Karpas-422 (cell line): ENCODE results near the gene PPM1D. TPM values are rescaled to one million over a fixed set of nuclear protein-coding genes. Genes with fewer than 3 reads are reported as not detected.
"Not testable (repeated sequence)": the region's sequence is repeated elsewhere in the genome, so short reads cannot be mapped to it uniquely, and the experiment has no call there.

Experiments used
- DNase-seq: peaks from one replicate; pipeline ENCODE4 v3.0.0-alpha.2; 2015
- H2AFZ ChIP-seq: fragments of 200-600 bp; sonication (generic); 2 replicates; pipeline ENCODE4 v1.6.1; 2014; ENCODE audit warnings: antibody characterized with exemption, low read length, mixed read lengths
- H3K27ac ChIP-seq: fragments of 200-600 bp; sonication (generic); 2 replicates; pipeline ENCODE4 v1.5.1; 2014; ENCODE audit warnings: mild to moderate bottlenecking, low read length, moderate library complexity
- H3K27me3 ChIP-seq: fragments of 200-600 bp; sonication (generic); 2 replicates; pipeline ENCODE4 v1.6.1; 2014; ENCODE audit warnings: low read length, mixed read lengths
- H3K36me3 ChIP-seq: fragments of 200-600 bp; sonication (generic); 2 replicates; pipeline ENCODE4 v1.6.1; 2014; ENCODE audit warnings: low read length, mixed read lengths; ENCODE audit not compliant: insufficient read depth
- H3K4me1 ChIP-seq: fragments of 200-600 bp; sonication (generic); 2 replicates; pipeline ENCODE4 v1.6.1; 2014; ENCODE audit warnings: mild to moderate bottlenecking, low read length, mixed read lengths
- H3K4me2 ChIP-seq: fragments of 200-600 bp; sonication (generic); 2 replicates; pipeline ENCODE4 v1.6.1; 2014; ENCODE audit warnings: low read length, low read depth, mild to moderate bottlenecking; ENCODE audit not compliant: poor library complexity, severe bottlenecking
- H3K4me3 ChIP-seq: fragments of 200-600 bp; sonication (generic); 2 replicates; pipeline ENCODE4 v1.5.1; 2014; ENCODE audit warnings: mild to moderate bottlenecking, antibody characterized with exemption, low read length, mixed read lengths
- H3K79me2 ChIP-seq: fragments of 200-600 bp; sonication (generic); 2 replicates; pipeline ENCODE4 v1.6.1; 2014; ENCODE audit warnings: mild to moderate bottlenecking, low read length, mixed read lengths
- H3K9ac ChIP-seq: fragments of 200-600 bp; sonication (generic); 2 replicates; pipeline ENCODE4 v1.6.0; 2014; ENCODE audit warnings: low read length
- H3K9me2 ChIP-seq: fragments of 200-600 bp; sonication (generic), shearing (Covaris generic); replicated peaks from 2 replicates; pipeline ENCODE4 v1.6.0; 2014; ENCODE audit warnings: mild to moderate bottlenecking, low read length, moderate library complexity; ENCODE audit not compliant: insufficient read depth
- H3K9me3 ChIP-seq: fragments of 300-700, 200-600 bp; sonication (generic); 2 replicates; pipeline ENCODE4 v1.6.1; 2014; ENCODE audit warnings: low read length, mixed read lengths
- H4K20me1 ChIP-seq: fragments of 200-600 bp; sonication (generic); 2 replicates; pipeline ENCODE4 v1.6.1; 2014; ENCODE audit warnings: mild to moderate bottlenecking, antibody characterized with exemption, low read length, low read depth; ENCODE audit not compliant: insufficient read depth
- total RNA-seq: library from RNA; depleted of rRNA; stranded (reverse); fragments of >200 nt; shearing (Covaris generic); gene quantifications from 2 replicates; pipeline ENCODE4 v1.2.3, GENCODE V29; 2014; ENCODE audit warnings: low replicate concordance

PPM1D gene
- total RNA-seq, 1 experiment from 2014 or later, result 11.8 TPM

DNA sequence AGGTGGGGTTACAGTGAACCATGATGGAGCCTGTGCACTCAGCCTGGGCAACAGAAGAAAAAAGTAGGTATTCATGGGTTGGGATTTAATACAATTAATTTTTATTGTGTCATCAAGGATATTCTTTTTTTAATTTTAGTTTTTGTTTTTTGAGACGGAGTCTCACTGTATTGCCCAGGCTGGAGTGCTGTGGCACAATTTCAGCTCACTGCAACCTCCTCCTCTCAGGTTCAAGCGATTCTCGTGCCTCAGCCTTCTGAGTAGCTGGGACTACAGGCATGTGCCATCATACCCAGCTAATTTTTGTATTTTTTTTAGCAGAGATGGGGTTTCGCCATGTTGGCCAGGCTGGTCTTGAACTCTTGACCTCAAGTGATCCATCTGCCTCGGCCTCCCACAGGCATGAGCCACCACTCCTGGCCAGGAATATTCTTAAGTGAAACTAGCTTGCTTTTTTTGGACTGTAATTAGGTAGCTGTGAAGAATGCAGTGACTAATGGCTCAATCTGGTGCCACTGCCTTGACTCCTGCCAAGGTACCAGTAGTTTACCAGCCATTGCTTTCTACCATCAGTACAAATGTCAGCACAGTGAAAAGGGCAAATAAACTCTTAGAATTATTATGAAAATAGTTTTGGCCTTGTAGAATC is 4.8 kb downstream of the PPM1D start:
- Histone ChIP-seq H2AFZ (no peak overlapping the region), H3K4me2 (no peak overlapping the region), H4K20me1 (peaks cover 6% of the 10 kb centered on the region; the same call in 1 of the 2 replicates), H3K36me3 (no peaks in the 10 kb centered on the region), H3K9me3 (no peaks in the 10 kb centered on the region), H3K27me3 (no peaks in the 10 kb centered on the region), H3K9me2 (no peaks in the 10 kb centered on the region), H3K27ac (no peak overlapping the region), H3K79me2 (peaks cover 96% of the 10 kb centered on the region), H3K4me1 (peaks cover 23% of the 10 kb centered on the region), H3K9ac (no peak overlapping the region), H3K4me3 (no peak overlapping the region)
- DNase-seq, result no peak

DNA sequence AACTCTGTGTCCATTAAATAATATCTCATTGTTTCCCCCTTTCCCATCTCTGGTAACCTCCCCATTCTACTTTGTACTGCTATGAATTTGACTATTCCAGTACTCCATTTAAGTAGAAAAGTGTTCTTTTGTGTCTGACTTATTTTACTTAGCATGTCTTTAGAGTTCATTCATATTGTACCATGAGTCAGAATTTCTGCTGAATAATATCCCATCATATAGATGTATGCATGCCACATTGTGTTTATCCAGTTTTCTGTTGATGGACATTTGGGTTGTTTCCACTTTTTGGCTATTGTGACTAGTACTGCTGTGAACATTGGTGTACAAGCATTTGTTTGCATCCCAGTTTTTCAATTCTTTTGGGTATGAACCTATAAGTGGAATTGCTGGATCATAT is 6.0 kb downstream of the PPM1D start:
- Histone ChIP-seq H3K4me3 (no peak overlapping the region), H3K9me2 (no peaks in the 10 kb centered on the region), H3K4me1 (peaks cover 30% of the 10 kb centered on the region), H3K4me2 (no peak overlapping the region), H3K27me3 (no peaks in the 10 kb centered on the region), H3K79me2 (peaks cover 99% of the 10 kb centered on the region), H3K9ac (no peak overlapping the region), H4K20me1 (peaks cover 6% of the 10 kb centered on the region; the same call in 1 of the 2 replicates), H2AFZ (no peak overlapping the region), H3K9me3 (no peaks in the 10 kb centered on the region), H3K27ac (no peak overlapping the region), H3K36me3 (no peaks in the 10 kb centered on the region)
- no peak for DNase-seq

DNA sequence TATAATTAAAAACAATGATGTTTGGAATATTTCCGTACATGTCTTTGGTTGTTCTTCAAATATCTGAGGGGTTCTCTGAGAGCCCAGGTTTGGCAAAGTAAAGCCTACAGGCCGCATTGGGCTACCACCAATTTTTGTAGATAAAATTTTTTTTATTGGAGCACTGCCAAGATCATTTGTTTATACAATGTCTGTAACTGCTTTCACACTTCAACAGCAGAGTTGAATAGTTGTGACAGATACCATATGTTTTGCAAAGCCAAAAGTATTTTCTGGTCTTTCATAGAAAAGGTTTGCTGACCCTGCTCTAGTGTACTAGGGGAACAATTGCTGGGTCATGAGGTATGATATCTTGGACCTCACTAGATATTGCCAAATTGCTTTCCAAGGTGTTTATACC is 10.5 kb downstream of the PPM1D start:
- H4K20me1 ChIP-seq, result no peaks in the 10 kb centered on the region
- no peak overlapping the region for H3K9ac ChIP-seq
- H3K4me2 ChIP-seq, result no peak overlapping the region
- no peak overlapping the region for H3K27ac ChIP-seq
- H2AFZ ChIP-seq, result no peak overlapping the region
- no peaks in the 10 kb centered on the region for H3K36me3 ChIP-seq
- no peaks in the 10 kb centered on the region for H3K9me2 ChIP-seq
- H3K4me1 ChIP-seq, result peaks cover 7% of the 10 kb centered on the region
- H3K79me2 ChIP-seq, result peaks cover 96% of the 10 kb centered on the region
- no peak for DNase-seq
- no peaks in the 10 kb centered on the region for H3K9me3 ChIP-seq
- no peaks in the 10 kb centered on the region for H3K27me3 ChIP-seq
- no peak overlapping the region for H3K4me3 ChIP-seq

DNA sequence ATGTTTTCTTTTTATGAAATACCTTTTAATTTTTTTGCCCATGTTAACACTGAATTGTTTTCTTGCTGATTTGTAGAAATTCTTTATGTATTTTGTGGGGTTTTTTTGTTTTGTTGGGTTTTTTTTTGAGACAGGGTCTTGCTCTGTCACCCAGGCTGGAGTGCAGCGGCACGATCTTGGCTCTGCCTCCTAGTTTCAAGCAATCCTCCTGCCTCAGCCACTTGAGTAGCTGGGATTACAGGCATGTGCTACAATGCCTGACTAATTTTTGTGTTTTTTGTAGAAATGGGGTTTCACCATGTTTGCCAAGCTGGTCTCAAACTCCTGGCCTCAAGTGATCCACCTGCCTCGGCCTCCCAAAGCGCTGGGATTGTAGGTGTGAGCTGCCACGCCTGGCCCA is 11.3 kb downstream of the PPM1D start:
- H3K4me3 ChIP-seq, H3K27ac ChIP-seq, H2AFZ ChIP-seq, H3K27me3 ChIP-seq, H3K4me1 ChIP-seq, H3K4me2 ChIP-seq, H3K9ac ChIP-seq, H3K36me3 ChIP-seq, H3K9me2 ChIP-seq, H4K20me1 ChIP-seq, H3K9me3 ChIP-seq, DNase-seq: not testable (repeated sequence)
- peaks cover 96% of the 10 kb centered on the region for H3K79me2 ChIP-seq

DNA sequence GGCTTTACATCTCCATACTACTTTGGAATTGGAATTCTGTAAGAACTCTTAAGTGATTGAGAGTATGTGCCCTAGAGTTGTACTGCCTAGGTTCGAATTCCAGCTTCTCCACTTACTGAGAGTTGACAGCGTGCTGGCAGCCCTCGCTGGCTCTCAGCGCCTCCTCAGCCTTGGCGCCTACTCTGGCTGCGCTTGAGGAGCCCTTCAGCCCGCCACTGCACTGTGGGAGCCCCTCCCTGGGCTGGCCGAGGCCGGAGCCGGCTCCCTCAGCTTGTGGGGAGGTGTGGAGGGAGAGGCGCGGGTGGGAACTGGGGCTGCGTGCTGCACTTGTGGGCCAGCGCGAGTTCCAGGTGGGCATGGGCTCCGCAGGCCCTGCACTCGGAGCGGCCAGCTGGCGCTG is 13.3 kb downstream of the PPM1D start:
- H3K9me2 ChIP-seq, result no peaks in the 10 kb centered on the region
- H3K27ac ChIP-seq, result no peak overlapping the region

DNA sequence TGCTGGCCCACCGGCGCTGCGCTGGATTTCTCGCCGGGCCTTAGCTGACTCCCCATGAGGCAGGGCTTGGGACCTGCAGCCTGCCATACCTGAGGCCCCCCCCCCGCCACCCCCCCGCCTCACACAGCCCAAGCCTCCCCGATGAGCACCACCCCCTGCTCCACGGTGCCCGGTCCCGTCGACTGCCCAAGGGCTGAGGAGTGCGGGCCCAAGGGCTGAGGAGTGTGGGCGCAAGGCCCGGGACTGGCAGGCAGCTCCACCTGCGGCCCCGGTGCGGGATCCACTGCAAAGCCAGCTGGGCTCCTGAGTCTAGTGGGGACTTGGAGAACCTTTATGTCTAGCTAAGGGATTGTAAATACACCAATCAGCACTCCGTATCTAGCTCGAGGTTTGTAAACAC is 13.8 kb downstream of the PPM1D start:
- not testable (repeated sequence) for H4K20me1 ChIP-seq, H3K9ac ChIP-seq, H3K27me3 ChIP-seq, H3K9me3 ChIP-seq, H2AFZ ChIP-seq, H3K9me2 ChIP-seq, H3K4me2 ChIP-seq, H3K4me3 ChIP-seq, H3K27ac ChIP-seq, H3K4me1 ChIP-seq, H3K36me3 ChIP-seq, DNase-seq
- H3K79me2 ChIP-seq, result peaks cover 97% of the 10 kb centered on the region

More for the DNA sequence above, 13.3 kb downstream of the PPM1D start:
- H3K36me3 ChIP-seq, result no peaks in the 10 kb centered on the region
- no peak overlapping the region for H3K4me3 ChIP-seq
- H4K20me1 ChIP-seq, result 0 out of 2 replicates have a peak, but pooled peaks cover 4% of the 10 kb centered on the region
- H3K9ac ChIP-seq, result no peak overlapping the region
- no peaks in the 10 kb centered on the region for H3K9me3 ChIP-seq
- peaks cover 7% of the 10 kb centered on the region for H3K4me1 ChIP-seq
- no peak for DNase-seq
- H2AFZ ChIP-seq, result no peak overlapping the region
- H3K4me2 ChIP-seq, result no peak overlapping the region
- no peaks in the 10 kb centered on the region for H3K27me3 ChIP-seq
- peaks cover 96% of the 10 kb centered on the region for H3K79me2 ChIP-seq

DNA sequence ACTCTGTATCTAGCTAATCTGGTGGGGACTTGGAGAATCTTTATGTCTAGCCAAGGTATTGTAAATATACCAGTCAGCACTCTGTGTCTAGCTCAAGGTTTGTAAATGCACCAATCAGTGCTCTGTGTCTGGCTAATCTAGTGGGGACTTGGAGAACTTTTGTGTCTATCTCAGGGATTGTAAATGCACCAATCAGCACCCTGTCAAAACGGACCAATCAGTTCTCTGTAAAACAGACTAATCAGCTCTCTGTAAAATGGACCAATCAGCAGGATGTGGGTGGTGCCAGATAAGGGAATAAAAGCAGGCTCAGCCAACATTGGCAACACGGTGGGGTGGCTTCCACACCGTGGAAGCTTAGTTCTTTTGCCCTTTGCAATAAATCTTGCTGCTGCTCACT is 14.3 kb downstream of the PPM1D start:
- H3K9ac ChIP-seq, H3K4me1 ChIP-seq, H3K4me3 ChIP-seq, H2AFZ ChIP-seq, H3K9me2 ChIP-seq, H3K9me3 ChIP-seq, H3K36me3 ChIP-seq, H3K4me2 ChIP-seq, H3K27me3 ChIP-seq, DNase-seq, H4K20me1 ChIP-seq, H3K27ac ChIP-seq: not testable (repeated sequence)
- peaks cover 97% of the 10 kb centered on the region for H3K79me2 ChIP-seq

DNA sequence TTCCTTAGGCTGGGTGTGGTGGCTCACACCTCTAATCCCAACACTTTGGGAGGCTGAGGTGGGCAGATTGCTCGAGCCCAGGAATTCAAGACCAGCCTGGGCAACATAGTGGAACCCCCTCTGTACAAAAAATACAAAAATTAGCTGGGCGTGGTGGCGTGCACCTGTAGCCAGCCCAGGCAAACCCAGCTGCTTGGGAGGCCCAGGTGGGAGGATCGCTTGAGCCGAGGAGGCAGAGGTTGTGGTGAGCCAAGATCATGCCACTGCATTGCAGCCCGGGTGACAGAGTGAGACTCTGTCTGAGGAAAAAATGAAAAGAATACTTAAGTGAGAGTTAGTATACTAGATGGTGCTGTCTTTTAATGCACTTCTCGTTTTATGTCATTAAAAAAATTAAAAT is 15.1 kb downstream of the PPM1D start:
- H3K9ac ChIP-seq, result no peak overlapping the region
- no peaks in the 10 kb centered on the region for H3K9me3 ChIP-seq
- no peaks in the 10 kb centered on the region for H3K9me2 ChIP-seq
- H3K4me1 ChIP-seq, result peaks cover 6% of the 10 kb centered on the region
- no peaks in the 10 kb centered on the region for H3K36me3 ChIP-seq
- H3K27ac ChIP-seq, result no peak overlapping the region
- H3K79me2 ChIP-seq, result peaks cover 97% of the 10 kb centered on the region
- no peak overlapping the region for H2AFZ ChIP-seq
- no peaks in the 10 kb centered on the region for H3K27me3 ChIP-seq
- H3K4me3 ChIP-seq, result no peak overlapping the region
- 0 out of 2 replicates have a peak, but pooled peaks cover 4% of the 10 kb centered on the region for H4K20me1 ChIP-seq
- H3K4me2 ChIP-seq, result no peak overlapping the region
- DNase-seq, result no peak
